ENCODE data around the gene MED16. TPM values are rescaled to one million over a fixed set of nuclear protein-coding genes. Genes with fewer than 3 reads are reported as not detected.
"Not testable (repeated sequence)": the region's sequence is repeated elsewhere in the genome, so short reads cannot be mapped to it uniquely, and the experiment has no call there.

Gene MED16
- total and polyA plus RNA-seq, 2 of the 4 experiments (the other 2 are of a cell fraction), result 8.1 to 40.2 TPM

- H3K9me1 ChIP-seq (ENCODE audit: insufficient read depth, low read length); in situ Hi-C loops (cut with MboI; ENCODE audit: low sequenced_read_pairs); H2BK15ac ChIP-seq (ENCODE audit: low read depth, low read length); H3K9ac ChIP-seq (ENCODE audit: low read depth, low read length); H3K4me2 ChIP-seq (ENCODE audit: low read depth, low read length); H3K4ac ChIP-seq (ENCODE audit: low read depth, low read length); ATAC-seq (ENCODE audit: low read depth); H3K27ac ChIP-seq (ENCODE audit: insufficient read depth, low read length); CTCF ChIA-PET; H4K20me1 ChIP-seq (ENCODE audit: insufficient read depth, low read length); H3K56ac ChIP-seq (ENCODE audit: extremely low read depth, insufficient read depth, low read length); H3K79me1 ChIP-seq (ENCODE audit: low read depth in 1 of 2, low read length in 2 of 2); H2BK120ac ChIP-seq (ENCODE audit: low read depth, low read length); H2AK9ac ChIP-seq (replicated peaks; ENCODE audit: low read depth, low read length, poor library complexity); H3K23ac ChIP-seq (ENCODE audit: low read depth, low read length); H2BK20ac ChIP-seq (ENCODE audit: low read depth, low read length); POLR2A ChIA-PET (ENCODE audit: unreplicated experiment); dilution Hi-C loops (cut with HindIII; ENCODE audit: low sequenced_read_pairs, unreplicated experiment); intact Hi-C loops (cut with micrococcal nuclease); H2AFZ ChIP-seq (replicated peaks; ENCODE audit: low read length, poor library complexity); H2BK5ac ChIP-seq (ENCODE audit: low read depth, low read length, poor library complexity, severe bottlenecking); DNase-seq; H4K91ac ChIP-seq (ENCODE audit: insufficient read depth, low read depth, low read length); H3K4me3 ChIP-seq (ENCODE audit: insufficient read depth, low read depth, low read length); H3K4me1 ChIP-seq (ENCODE audit: control insufficient read depth, insufficient read depth, low read length); H4K5ac ChIP-seq (ENCODE audit: low read depth, low read length); H3K14ac ChIP-seq (replicated peaks; ENCODE audit: low read depth, low read length); H3K9me3 ChIP-seq (ENCODE audit: control insufficient read depth, insufficient read depth, low read length); H3K18ac ChIP-seq (ENCODE audit: low read depth, low read length); H4K8ac ChIP-seq (ENCODE audit: low read depth in 2 of 2, low read length in 2 of 2); H2AK5ac ChIP-seq (ENCODE audit: low read depth, low read length); BruUV-seq (replicated peaks); H3K36me3 ChIP-seq (ENCODE audit: control insufficient read depth, insufficient read depth, low read length): not testable (repeated sequence)
- peaks cover 20% of the 10 kb centered on the region for H3K27me3 ChIP-seq (ENCODE audit: control insufficient read depth, insufficient read depth, low read length)
- no CpG with 5 or more reads among the region's 7 CpGs for WGBS, 2 experiments (ENCODE audit: extremely low coverage in 2 of 2, insufficient read length in 1 of 2)
Observed at GRCh38 chr19:842802-843179, 50.2 kb downstream of the MED16 start.

All from IMR-90 (cell line).